Measurements from ENCODE around the gene CRYL1. TPM values are rescaled to one million over a fixed set of nuclear protein-coding genes. Genes with fewer than 3 reads are reported as not detected.

CRYL1 gene
- total RNA-seq, 1 experiment from 2014 or later, result 26.5 TPM

DNA sequence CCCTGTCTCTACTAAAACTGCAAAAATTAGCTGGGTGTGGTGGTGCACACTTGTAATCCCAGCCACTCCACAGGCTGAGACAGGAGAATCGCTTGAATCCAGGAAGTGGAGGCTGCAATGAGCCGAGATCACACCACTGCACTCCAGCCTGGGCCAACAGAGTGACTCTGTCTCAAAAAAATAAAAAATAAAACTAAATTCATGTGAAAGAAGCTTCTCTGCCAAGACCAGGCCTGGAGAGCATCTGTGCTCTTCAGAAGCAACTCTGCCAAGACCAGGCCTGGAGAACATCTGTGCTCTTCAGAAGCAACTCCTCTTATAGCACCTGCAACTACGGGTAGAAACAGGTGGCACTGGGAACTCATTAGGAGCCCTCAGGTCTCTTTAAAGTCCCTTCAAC, 37.7 kb downstream of the CRYL1 start:
- ChIA-PET POLR2A (no interaction called here), RAD21 (ENCODE audit: low non-redundant PET in 1 of 2, low total read pairs in 2 of 2, uncharacterized antibody in 2 of 2, unreplicated experiment in 2 of 2) (interaction anchor here in 1 of 2 experiments (1.6 kb wide), 1 partner anchor 291 kb away, joined by 5 read pairs; no protein-coding TSS in a partner anchor), CTCF (interaction anchor here (1.0 to 4.7 kb wide), 3 partner anchors 292 to 304 kb away, joined by 3 to 38 read pairs (median 10); no protein-coding TSS in a partner anchor)
- H3K4me1 ChIP-seq (ENCODE audit: control insufficient read depth in 1 of 2, insufficient read depth in 2 of 2, low read length in 2 of 2), result no peaks in the 10 kb centered on the region
- no peaks in the 10 kb centered on the region for H3K27me3 ChIP-seq (ENCODE audit: insufficient read depth, low read length)
- H3K79me2 ChIP-seq (ENCODE audit: insufficient read depth, low read length), result no peaks in the 10 kb centered on the region
- H3K4me3 ChIP-seq (replicated peaks in 1 of 2; ENCODE audit: low read depth in 1 of 2, low read length in 2 of 2), result no peak overlapping the region
- no peaks in the 10 kb centered on the region for H3K9me2 ChIP-seq (ENCODE audit: insufficient read depth)
- DNase-seq (ENCODE audit: low read depth, low spot score) (no peak), ATAC-seq (no peak)
- no peak overlapping the region for H3K4me2 ChIP-seq (ENCODE audit: low read length)
- H3K36me3 ChIP-seq (ENCODE audit: control insufficient read depth in 1 of 2, insufficient read depth in 2 of 2, low read length in 2 of 2), result no peaks in the 10 kb centered on the region
- H4K20me1 ChIP-seq (ENCODE audit: insufficient read depth), result no peaks in the 10 kb centered on the region
- intact Hi-C loops (cut with micrococcal nuclease), result no loop called here
- TF ChIP-seq POLR2AphosphoS5 (IDR thresholded peaks at IDR 0.05; ENCODE audit: low read depth, low read length), result no peak
- no peak for TF ChIP-seq ZFX (IDR thresholded peaks at IDR 0.05)
- TF ChIP-seq ZBTB33 (IDR thresholded peaks at IDR 0.05; ENCODE audit: extremely low read depth, insufficient replicate concordance, low read length), result no peak
- TF ChIP-seq JUND (IDR thresholded peaks at IDR 0.05), result no peak
- no peak for TF ChIP-seq SP1 (IDR thresholded peaks at IDR 0.05; ENCODE audit: low read depth)
- TF ChIP-seq REST (IDR thresholded peaks at IDR 0.05; ENCODE audit: low read depth), result no peak
- TF ChIP-seq EZH2phosphoT487 (IDR thresholded peaks at IDR 0.05; ENCODE audit: borderline replicate concordance), result no peak
- no peak for TF ChIP-seq FOSL1 (IDR thresholded peaks at IDR 0.05; ENCODE audit: low read depth)
- TF ChIP-seq CEBPB (IDR thresholded peaks at IDR 0.05; ENCODE audit: low read depth), result no peak
- no peak for TF ChIP-seq SRF (IDR thresholded peaks at IDR 0.05; ENCODE audit: low read depth)
- no peak for TF ChIP-seq EGR1 (IDR thresholded peaks at IDR 0.05; ENCODE audit: low read depth)
- no peak for TF ChIP-seq RAD21 (IDR thresholded peaks at IDR 0.05; ENCODE audit: low read depth)
- no peak for TF ChIP-seq ZNF274 (IDR thresholded peaks at IDR 0.05; ENCODE audit: low read depth, low read length)
- TF ChIP-seq EZH2 (IDR thresholded peaks at IDR 0.05), result no peak
- TF ChIP-seq, protein P1, sequence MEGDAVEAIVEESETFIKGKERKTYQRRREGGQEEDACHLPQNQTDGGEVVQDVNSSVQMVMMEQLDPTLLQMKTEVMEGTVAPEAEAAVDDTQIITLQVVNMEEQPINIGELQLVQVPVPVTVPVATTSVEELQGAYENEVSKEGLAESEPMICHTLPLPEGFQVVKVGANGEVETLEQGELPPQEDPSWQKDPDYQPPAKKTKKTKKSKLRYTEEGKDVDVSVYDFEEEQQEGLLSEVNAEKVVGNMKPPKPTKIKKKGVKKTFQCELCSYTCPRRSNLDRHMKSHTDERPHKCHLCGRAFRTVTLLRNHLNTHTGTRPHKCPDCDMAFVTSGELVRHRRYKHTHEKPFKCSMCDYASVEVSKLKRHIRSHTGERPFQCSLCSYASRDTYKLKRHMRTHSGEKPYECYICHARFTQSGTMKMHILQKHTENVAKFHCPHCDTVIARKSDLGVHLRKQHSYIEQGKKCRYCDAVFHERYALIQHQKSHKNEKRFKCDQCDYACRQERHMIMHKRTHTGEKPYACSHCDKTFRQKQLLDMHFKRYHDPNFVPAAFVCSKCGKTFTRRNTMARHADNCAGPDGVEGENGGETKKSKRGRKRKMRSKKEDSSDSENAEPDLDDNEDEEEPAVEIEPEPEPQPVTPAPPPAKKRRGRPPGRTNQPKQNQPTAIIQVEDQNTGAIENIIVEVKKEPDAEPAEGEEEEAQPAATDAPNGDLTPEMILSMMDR (IDR thresholded peaks at IDR 0.05 in 2 of 3, conservative IDR thresholded peaks at IDR 0.05 in 1 of 3; ENCODE audit: borderline replicate concordance in 1 of 3, insufficient read depth in 1 of 3, low read depth in 2 of 3, low read length in 2 of 3), result no peak
- TF ChIP-seq POLR2A (IDR thresholded peaks at IDR 0.05; ENCODE audit: borderline replicate concordance, extremely low read depth, insufficient read depth, insufficient read length), result no peak
- TF ChIP-seq, protein P2, sequence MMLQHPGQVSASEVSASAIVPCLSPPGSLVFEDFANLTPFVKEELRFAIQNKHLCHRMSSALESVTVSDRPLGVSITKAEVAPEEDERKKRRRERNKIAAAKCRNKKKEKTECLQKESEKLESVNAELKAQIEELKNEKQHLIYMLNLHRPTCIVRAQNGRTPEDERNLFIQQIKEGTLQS (IDR thresholded peaks at IDR 0.05), result no peak
- no peak for TF ChIP-seq SIN3A (IDR thresholded peaks at IDR 0.05; ENCODE audit: low read depth)
- no peak for TF ChIP-seq MAX (IDR thresholded peaks at IDR 0.05)
- TF ChIP-seq CBX3 (IDR thresholded peaks at IDR 0.05; ENCODE audit: low read depth), result no peak
- H3K27ac ChIP-seq (ENCODE audit: low read depth, low read length), result no peak overlapping the region
- no peak overlapping the region for H2AFZ ChIP-seq (ENCODE audit: low read depth, low read length, poor library complexity, severe bottlenecking)
- no peak overlapping the region for H3K9ac ChIP-seq (ENCODE audit: low read length)
- no peaks in the 10 kb centered on the region for H3K9me3 ChIP-seq (ENCODE audit: control insufficient read depth in 1 of 2, insufficient read depth in 1 of 2, low read depth in 1 of 2, low read length in 2 of 2)
- no TSS peak for BruUV-seq (replicated peaks)

Measured in HCT116 (cell line).